ENCODE measurements around the gene RBM10.

Gene RBM10

GRCh38 chrX:47179928-47180255 lies 34.9 kb downstream of the RBM10 start:
- no peak overlapping the region for H3K4me3 ChIP-seq (ENCODE audit: low read length)
- DNase-seq (ENCODE audit: low read depth), result no peak
- TF ChIP-seq, protein P1, sequence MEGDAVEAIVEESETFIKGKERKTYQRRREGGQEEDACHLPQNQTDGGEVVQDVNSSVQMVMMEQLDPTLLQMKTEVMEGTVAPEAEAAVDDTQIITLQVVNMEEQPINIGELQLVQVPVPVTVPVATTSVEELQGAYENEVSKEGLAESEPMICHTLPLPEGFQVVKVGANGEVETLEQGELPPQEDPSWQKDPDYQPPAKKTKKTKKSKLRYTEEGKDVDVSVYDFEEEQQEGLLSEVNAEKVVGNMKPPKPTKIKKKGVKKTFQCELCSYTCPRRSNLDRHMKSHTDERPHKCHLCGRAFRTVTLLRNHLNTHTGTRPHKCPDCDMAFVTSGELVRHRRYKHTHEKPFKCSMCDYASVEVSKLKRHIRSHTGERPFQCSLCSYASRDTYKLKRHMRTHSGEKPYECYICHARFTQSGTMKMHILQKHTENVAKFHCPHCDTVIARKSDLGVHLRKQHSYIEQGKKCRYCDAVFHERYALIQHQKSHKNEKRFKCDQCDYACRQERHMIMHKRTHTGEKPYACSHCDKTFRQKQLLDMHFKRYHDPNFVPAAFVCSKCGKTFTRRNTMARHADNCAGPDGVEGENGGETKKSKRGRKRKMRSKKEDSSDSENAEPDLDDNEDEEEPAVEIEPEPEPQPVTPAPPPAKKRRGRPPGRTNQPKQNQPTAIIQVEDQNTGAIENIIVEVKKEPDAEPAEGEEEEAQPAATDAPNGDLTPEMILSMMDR (IDR thresholded peaks at IDR 0.05; ENCODE audit: insufficient read depth, low read depth, low read length, missing control alignments), result no peak

- no peak for DNase-seq (ENCODE audit: low read depth)
- no peak overlapping the region for H3K4me3 ChIP-seq (ENCODE audit: low read length)
- TF ChIP-seq, protein P1 (IDR thresholded peaks at IDR 0.05; ENCODE audit: insufficient read depth, low read depth, low read length, missing control alignments), result no peak
These were observed 35.3 kb downstream of the RBM10 start for GRCh38 chrX:47180346-47180745.

- no peak for DNase-seq (ENCODE audit: low read depth)
- TF ChIP-seq, protein P1 (IDR thresholded peaks at IDR 0.05; ENCODE audit: insufficient read depth, low read depth, low read length, missing control alignments), result no peak
- no peak overlapping the region for H3K4me3 ChIP-seq (ENCODE audit: low read length)
These were observed 36.3 kb downstream of the RBM10 start for GRCh38 chrX:47181301-47181700.

GRCh38 chrX:47182106-47182700 lies 37.2 kb downstream of the RBM10 start:
- no peak for DNase-seq (ENCODE audit: low read depth)
- TF ChIP-seq, protein P1 (IDR thresholded peaks at IDR 0.05; ENCODE audit: insufficient read depth, low read depth, low read length, missing control alignments), result no peak
- no peak overlapping the region for H3K4me3 ChIP-seq (ENCODE audit: low read length)

DNA sequence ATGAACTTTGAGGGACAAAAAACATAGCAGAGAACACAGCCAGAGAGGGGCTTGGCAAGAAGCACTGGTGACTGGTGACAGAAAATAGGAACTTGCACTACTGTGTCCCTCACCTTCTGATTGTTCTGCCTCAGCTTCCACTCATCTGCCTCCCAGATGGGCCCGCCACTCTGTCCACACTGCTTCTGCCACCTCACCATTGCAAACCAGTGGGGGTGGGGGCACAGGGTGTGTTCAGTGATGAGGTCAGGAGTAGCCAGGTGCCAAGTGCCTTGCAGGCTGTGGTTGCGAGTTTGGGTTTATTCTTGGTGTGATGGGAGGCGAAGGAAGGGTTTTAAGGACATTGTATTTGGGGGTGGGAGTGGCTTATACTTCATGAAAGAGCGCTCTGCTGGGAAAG lies 39.5 kb downstream of the RBM10 start:
- no peak for DNase-seq (ENCODE audit: low read depth)
- TF ChIP-seq, protein P1 (IDR thresholded peaks at IDR 0.05; ENCODE audit: insufficient read depth, low read depth, low read length, missing control alignments), result no peak
- H3K4me3 ChIP-seq (ENCODE audit: low read length), result no peak overlapping the region

DNA sequence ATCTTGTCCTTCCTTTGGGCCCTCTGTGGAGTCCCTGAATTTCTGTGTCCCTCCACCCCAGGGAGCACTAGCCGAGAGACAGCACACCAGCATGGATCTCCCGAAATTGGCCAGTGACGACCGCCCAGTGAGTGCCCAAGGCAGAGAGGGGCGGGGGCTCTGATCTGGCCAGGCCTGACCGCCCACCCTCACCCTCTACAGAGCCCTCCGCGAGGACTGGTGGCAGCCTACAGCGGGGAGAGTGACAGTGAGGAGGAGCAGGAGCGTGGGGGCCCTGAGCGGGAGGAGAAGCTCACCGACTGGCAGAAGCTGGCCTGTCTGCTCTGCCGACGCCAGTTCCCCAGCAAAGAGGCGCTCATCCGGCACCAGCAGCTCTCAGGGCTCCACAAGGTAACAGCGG lies 40.2 kb downstream of the RBM10 start:
- TF ChIP-seq, protein P1 (IDR thresholded peaks at IDR 0.05; ENCODE audit: insufficient read depth, low read depth, low read length, missing control alignments), result no peak

GRCh38 chrX:47186096-47186740 lies 41.2 kb downstream of the RBM10 start:
- TF ChIP-seq, protein P1 (IDR thresholded peaks at IDR 0.05; ENCODE audit: insufficient read depth, low read depth, low read length, missing control alignments), result no peak
- no peak for DNase-seq (ENCODE audit: low read depth)
- no peak overlapping the region for H3K4me3 ChIP-seq (ENCODE audit: low read length)

More for the DNA sequence above, 40.2 kb downstream of the RBM10 start:
- DNase-seq (ENCODE audit: low read depth), result no peak
- no peak overlapping the region for H3K4me3 ChIP-seq (ENCODE audit: low read length)
